Limb (tissue), 2 donors: ENCODE measurements around the gene SLC45A2.
"Not testable (repeated sequence)": the region's sequence is repeated elsewhere in the genome, so short reads cannot be mapped to it uniquely, and the experiment has no call there.

Experiments
- DNase-seq, 2 donors: peaks; one replicate each; pipeline ENCODE4 v3.0.0-alpha.2; 2016; ENCODE audit errors: extremely low spot score in 2 of 2

The SLC45A2 gene

DNA sequence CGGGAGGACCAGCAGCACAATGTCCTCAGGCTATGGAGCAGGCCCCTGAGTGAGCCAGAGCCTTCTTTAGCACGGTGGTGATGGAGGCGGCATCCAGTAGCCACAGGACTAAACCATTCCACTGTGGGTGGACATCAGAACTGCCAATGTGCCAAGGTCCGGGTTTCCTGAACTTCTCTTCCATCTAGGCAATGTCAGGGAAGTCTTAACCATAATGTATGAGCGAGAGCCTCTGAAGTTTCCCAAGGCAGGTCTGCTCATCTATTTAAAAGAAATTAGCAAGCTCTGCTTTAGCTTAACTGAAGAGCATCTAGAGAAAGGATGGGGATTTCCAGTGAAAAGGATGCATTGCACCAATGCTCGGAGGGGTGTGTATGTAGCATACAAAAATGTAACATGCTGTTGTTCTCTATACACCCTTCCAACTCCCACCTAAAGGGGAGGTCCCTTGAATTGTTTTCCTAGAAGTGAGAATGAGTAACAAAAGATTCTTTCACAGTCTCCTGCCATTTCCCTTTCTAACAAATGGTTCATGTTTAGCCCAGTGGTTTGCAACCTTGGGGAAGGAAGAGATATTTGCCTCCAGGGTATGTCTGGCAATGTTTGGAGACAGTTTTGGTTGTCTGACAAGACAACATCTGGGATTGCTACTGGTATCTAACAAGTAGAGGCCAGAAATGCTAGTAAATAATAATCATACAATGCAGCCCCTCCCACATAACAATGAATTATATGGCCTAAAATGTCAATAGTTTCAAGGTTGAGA, 54.4 kb downstream of the SLC45A2 start:
- no peak for DNase-seq

DNA sequence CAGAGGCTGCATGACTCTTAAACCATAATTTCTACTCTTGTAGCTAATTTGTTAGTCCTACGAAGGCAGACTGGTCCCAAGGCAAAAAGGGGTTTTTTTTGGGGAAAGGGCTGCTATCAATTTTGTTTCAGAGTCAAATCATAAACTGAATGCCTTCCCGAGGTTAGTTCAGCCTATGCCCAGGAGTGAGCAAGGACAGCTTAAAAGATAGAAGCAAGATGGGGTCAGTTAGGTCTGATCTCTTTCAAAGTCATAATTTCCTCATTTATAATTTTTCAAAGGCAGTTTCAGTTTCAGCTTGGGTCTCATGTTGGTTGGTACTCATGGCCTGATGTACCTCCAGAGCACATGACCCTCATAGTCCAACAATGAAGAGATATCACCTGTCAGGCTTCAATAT, 56.2 kb downstream of the SLC45A2 start:
- no peak for DNase-seq

DNA sequence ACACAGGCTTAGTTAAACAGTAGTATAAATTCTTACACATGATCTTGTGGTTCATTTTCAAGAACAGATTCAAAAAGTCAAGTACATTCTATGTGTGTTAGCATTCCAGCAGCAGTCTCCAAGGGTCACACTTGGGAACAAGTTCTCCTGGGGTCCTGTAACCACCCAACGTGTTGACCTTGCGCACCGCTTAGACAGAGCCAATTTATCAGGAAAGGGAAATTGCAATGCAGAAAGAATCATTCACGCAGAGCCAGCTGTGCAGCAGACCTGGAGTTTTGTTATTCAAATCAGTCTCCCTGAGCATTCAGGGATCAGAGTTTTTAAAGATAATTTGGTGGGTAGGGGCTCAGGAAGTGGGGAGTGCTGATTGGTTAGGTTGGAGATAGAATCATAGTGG, 56.8 kb downstream of the SLC45A2 start:
- no peak for DNase-seq

DNA sequence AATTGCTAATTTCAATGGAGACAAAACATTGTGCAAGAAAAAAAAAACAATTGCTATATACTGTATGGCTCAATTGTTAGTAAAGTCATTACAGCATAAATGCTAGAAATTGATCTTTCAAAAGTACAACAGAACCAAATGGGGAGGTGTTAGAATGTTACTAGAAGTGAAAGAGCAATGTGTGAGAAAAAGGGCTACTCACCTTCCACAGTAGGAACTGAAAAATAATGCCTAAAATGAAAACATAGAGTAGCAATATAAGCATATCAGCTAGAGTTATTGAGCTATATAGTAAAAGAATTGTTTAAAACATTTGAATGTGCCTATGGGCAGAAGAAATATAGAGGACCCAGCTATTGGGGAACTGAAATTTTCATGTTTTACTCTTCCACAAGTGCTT, 59.2 kb downstream of the SLC45A2 start:
- no peak for DNase-seq

DNA sequence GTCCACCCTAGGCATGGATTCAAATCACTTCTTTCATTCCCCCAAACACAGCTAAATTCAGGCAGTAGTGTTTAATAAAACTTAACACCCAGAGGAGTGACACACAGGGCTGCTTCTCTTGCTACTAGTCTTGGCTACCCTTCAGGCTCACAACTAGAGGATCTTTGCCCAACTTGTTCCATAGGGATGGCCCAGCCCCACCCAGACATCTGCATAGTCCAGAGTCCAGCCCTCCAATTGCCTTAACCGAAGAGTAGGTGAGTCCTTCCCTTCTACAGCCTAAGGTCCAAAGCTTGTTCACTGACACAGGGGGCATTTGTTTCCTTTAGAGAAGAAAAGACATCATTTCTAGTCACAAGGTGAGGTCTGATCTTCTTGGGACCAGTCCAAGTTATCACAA, 63.5 kb downstream of the SLC45A2 start:
- no peak for DNase-seq

DNA sequence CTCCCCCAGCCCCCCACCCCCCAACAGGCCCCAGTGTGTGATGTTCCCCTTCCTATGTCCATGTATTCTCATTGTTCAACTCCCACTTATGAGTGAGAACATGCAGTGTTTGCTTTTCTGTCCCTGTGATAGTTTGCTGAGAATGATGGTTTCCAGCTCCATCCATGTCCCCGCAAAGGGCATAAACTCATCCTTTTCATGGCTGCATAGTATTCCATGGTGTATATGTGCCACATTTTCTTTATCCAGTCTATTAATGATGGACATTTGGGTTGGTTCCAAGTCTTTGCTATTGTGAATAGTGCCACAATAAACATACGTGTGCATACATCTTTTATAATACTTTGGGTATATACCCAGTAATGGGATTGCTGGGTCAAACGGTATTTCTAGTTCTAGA, 69.6 kb downstream of the SLC45A2 start:
- not testable (repeated sequence) for DNase-seq

DNA sequence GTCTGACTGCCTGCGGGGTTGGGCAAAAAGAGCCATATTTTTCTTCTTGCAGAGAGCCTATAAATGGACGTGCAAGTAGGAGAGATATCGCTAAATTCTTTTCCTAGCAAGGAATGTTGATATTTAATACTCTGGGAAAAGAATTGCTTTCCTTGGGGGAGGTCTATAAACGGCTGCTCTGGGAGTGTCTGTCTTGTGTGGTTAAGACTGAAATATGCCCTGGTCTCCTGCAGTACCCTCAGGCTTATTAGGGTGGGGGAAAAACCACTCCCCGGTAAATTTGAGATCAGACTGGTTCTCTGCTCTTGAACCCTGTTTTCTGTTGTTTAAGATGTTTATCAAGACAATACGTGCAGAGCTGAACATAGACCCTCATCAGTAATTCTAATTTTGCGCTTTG, 78.2 kb downstream of the SLC45A2 start:
- not testable (repeated sequence) for DNase-seq

DNA sequence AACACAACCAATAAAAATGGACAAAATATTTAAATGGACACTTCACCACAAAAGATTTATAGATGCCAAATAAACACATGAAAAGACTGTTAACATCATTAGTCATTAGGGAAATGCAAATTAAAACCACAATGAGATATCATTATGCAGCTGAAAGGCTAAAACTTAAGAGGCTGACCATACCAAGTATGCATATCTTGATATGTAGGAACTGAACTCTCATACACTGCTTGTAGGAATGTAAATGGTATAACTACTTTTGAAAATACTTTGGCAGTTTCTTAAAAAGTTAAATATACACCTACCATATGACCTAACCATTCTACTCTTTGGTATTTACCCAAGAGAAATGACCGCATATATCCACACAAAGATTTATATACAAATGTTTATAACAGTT, 79.1 kb downstream of the SLC45A2 start:
- DNase-seq, result no peak

DNA sequence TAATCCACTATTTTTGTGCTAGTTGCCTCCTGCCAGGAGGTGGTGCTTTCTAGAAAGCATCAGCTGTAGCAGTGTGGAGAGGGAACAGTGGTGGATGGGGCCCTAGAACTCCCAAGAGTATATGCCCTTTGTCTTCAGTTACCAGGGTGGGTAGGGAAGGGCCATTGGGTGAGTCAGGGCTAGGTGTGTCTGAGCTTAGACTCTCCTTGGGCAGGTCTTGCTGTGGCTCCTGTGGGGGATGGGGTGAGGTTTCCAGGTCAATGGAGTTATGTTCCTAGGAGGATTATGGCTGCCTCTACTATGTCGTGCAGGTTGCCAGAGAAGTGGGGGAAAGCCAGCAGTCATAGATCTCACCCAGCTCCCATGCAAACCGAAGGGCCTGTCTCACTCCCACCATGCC, 81.4 kb downstream of the SLC45A2 start:
- no peak for DNase-seq

DNA sequence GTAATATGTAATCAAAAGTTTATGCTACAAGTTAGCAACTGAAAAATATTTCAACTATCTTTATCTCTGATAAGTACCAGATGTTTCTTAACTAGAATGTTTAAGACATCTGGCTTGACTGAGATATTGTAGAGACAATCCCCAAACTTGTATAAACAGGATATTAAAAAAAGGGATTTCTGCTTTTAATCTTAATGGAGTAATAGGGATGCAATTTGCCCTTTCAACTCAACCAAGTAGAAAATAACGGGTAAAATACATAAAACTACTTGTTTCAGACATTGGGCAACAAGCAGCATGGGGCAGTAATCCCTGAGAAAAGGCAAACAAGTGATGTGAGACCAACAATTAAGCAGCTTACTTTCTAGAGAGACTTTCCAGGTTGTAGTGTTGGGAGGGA, 83.3 kb downstream of the SLC45A2 start:
- no peak for DNase-seq
